GM21381 (cell line): ENCODE measurements around the gene SRGAP2B.
"Not testable (repeated sequence)": the region's sequence is repeated elsewhere in the genome, so short reads cannot be mapped to it uniquely, and the experiment has no call there.

Experiments used
- ATAC-seq: cut with Tn5 transposase; IDR thresholded peaks from one replicate; pipeline ENCODE4 v1.9.1; 2021; ENCODE audit warnings: mild to moderate bottlenecking, moderate library complexity; ENCODE audit not compliant: unreplicated experiment

SRGAP2B gene

GRCh38 chr1:145000074-145000742 is 94.9 kb downstream of the SRGAP2B start:
- not testable (repeated sequence) for ATAC-seq

GRCh38 chr1:144998981-144999273 is 96.2 kb downstream of the SRGAP2B start:
- ATAC-seq = not testable (repeated sequence)

DNA sequence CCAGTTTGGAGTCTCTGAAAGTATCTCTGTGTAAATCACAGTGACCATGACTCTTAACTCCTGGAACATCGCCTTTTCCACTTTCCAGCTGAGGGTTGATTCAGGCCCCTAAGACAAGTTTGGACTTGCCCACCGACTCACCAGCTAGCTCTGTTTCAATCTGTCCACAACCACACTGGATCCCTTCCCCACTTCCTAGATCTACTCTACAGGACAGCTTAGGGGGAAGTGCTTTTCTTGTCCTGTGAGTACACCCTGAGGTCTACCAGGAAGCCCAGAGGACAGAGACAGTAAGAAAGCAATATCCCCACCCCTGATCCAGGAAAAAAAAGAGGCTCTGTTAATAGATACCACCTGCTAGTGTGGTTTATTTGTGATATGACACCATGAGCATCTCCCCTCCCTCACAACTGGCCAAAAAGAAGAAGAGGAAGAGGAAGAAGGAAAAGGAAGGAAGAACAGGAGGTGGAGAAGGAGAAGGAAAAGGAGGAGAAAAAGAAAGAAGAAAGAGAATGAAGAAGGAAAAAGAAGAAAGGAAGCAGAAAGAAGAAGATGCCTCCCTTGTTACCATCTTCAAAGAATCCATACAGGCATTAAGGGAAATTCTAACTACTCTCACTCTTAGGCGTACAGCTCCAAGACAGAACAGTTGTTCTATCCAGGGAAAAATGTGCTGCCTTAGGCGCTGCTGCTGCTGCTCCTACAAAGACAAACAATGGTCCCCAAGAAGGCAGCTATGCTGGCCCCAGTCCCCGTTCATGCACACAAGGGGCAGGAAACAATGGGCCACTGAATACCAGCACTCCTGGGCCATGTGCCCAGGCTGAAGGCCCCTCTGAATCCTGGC is 96.8 kb downstream of the SRGAP2B start:
- not testable (repeated sequence) for ATAC-seq

DNA sequence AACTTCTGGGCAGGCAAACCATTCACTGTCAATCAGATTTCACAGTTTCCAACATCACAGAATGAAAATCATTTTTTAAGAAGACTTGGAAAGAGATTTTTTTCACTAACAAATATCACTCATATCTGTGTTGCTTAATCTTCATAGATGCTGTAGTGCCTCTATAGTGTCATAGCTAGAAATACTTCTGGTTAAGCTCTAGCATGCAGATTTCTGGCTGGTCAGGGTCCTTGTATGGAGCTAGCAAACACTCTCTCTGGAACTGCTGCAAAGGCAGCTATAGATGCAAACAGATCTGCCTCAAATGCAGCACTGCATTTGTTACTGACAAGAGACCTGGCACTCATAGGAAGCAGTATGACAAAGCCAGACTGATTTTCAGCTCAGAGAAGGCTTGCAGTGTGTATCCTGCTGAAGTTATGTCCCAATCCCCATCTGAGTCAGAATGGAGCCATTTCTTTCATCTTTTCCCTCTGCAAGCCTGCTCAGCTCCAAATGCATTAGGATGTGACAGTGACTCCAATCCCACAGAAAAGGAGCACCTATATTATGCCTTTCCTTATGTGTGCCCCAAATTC is 99.2 kb downstream of the SRGAP2B start:
- not testable (repeated sequence) for ATAC-seq

DNA sequence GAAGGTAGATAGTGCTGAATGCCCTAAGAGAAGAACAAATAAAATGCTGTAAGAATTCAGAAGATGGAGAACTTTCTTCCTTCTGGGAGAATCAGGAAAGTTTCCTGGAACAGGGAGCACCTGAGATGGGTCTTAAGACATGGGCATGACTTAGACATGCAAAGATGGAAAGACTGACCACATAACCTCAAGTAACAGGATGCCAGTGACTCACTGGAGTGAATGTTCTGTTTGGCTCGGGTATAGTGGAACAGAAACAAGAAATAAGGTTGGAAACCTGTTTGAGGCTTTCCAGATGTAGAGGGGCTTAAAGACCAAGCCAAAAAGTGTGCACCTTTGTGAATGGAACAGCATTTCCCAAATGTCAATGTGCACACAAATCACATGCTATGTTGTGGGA is 102.2 kb downstream of the SRGAP2B start:
- ATAC-seq = not testable (repeated sequence)

- not testable (repeated sequence) for ATAC-seq
Observed at GRCh38 chr1:144990611-144991010, 104.5 kb downstream of the SRGAP2B start.

DNA sequence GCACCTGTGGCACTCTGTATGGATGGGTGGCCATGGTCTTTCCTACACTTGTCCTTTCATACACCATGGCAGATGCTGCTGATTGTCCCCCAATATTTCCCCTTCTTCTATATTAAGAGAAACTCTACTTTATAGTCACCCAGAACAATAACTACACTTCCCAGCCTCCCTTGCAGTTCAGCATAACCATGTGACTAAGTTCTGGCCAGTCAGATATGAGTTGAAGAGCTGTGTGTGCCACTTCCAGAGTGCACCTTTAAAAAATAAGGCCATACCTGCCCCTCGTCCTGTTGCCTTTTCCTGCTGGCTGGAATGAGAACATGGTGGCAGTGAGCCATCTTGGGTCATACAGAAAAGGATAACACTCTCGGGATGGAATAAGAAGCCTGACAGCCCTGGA is 108.0 kb downstream of the SRGAP2B start:
- not testable (repeated sequence) for ATAC-seq

GRCh38 chr1:144986171-144986860 is 108.8 kb downstream of the SRGAP2B start:
- ATAC-seq = not testable (repeated sequence)

- ATAC-seq = not testable (repeated sequence)
Observed at GRCh38 chr1:144985550-144986170, 109.5 kb downstream of the SRGAP2B start.

GRCh38 chr1:144982802-144983525 is 112.2 kb downstream of the SRGAP2B start:
- ATAC-seq = not testable (repeated sequence)

DNA sequence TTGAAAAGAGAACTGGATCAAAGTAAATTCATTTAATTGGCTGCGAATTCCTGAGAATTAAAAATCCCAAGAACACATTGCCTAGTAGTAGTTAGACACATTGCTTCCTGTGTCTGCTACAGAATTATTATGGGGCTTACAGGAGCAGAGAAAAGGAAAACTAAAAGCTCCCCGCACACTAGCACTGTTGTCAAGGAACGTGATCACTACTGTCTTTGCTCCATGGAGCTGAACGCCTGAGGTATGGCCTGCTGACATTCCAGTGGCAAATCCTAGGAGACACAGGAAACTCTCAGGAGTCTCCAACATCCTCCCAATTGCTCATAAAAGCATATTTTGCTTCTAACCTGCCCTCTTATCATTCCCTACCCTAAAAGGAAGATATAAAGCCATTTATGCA is 114.0 kb downstream of the SRGAP2B start:
- ATAC-seq = not testable (repeated sequence)

GRCh38 chr1:144979960-144980595 is 115.0 kb downstream of the SRGAP2B start:
- not testable (repeated sequence) for ATAC-seq

DNA sequence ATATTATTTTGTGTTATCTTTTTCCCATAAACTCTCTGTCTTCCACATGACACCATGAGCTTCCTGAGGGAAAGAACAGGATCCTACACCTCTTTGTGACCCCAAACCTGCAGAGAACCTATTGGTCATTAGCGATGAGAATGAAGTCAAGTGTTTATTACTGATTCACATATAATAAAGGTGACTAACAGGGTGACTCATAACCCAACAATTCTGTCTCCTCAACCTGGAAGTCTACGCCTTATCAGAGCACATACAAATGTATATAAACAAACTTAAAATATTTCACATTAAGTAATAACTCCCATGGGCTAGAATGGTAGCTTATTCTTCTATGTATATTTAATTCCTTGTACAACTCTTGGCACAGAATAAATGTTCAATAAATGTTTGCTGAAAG is 117.3 kb downstream of the SRGAP2B start:
- ATAC-seq = not testable (repeated sequence)

DNA sequence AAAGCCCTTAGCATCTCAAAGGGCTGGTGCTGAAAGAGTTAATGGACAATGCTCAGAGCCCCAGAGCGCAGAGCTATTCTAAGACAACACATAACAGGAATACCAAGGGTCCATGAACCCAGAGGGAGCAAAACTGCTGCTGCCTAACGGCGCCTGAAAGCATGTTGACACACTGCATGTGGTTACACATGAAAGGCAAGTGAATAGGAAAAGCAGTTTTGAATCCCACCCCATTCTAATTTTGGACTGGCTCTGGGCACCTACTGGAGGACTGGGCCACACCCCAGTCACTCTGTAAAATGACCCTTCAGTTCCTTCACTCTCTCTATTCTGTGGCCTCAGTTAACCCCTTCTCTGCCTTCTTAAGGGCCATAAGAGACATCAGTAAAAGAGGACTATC is 123.2 kb downstream of the SRGAP2B start:
- ATAC-seq = not testable (repeated sequence)

GRCh38 chr1:144966488-144966887 is 128.6 kb downstream of the SRGAP2B start:
- not testable (repeated sequence) for ATAC-seq

GRCh38 chr1:144964765-144965164 is 130.4 kb downstream of the SRGAP2B start:
- not testable (repeated sequence) for ATAC-seq

DNA sequence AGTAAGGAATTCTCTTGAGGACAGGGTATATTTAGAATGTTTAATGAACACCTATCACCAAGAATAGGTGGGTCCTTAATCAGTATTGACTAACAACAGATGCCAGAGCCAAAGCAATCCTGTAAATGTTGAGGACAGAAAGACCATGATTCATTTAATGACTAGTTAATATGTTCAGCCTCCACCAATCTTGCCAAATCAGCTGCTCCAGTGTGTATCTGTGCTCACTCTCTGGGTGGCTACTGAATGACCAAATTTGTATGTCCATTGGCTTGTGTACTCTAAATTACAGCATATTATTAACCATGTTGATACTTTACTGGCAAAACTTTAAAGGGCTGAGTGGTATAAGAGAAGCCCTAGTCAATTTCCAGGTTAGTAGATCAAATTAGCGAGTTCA is 130.9 kb downstream of the SRGAP2B start:
- not testable (repeated sequence) for ATAC-seq

DNA sequence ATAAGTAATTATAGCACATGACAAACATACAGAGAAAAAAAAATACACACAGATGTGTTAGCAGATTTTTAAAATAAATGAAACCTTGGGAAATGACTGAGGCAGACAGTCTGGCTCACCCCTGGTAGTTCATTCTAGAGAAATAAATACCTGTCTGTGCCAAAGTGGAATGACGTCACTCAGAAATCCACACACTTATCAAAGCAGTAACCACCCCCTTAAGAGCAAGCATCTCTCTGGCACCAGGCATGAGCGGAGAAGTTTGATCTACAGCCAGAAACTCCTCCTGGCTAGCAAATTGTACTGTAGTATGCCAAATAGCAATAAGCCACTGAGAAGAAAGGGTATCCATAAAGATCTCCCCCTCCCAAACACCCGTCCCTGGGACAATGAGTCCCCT is 131.6 kb downstream of the SRGAP2B start:
- ATAC-seq = not testable (repeated sequence)
